H1 (cell line): ENCODE measurements around the gene TPST2. TPM values are rescaled to one million over a fixed set of nuclear protein-coding genes. Genes with fewer than 3 reads are reported as not detected.

Experiments used
- CBX8 ChIP-seq: fragments of 300-800, 300-1000 bp; sonication (generic); IDR thresholded peaks from 2 replicates; pipeline ENCODE4 v1.7.1; 2016; ENCODE audit warnings: low read depth, low read length, borderline replicate concordance
- NRF1 ChIP-seq: IDR thresholded peaks from 2 replicates; pipeline ENCODE4 v1.6.1; 2011; ENCODE audit warnings: mild to moderate bottlenecking, low read depth, low read length, improper control_type of control experiment
- POLR2A ChIP-seq, 2 experiments: IDR thresholded peaks; 1 replicate in 1 of 2; 2 replicates in 1 of 2; pipeline ENCODE4 v1.6.1; 2011; ENCODE audit warnings: low read depth in 2 of 2, low read length in 2 of 2, mild to moderate bottlenecking in 2 of 2; ENCODE audit errors: control extremely low read depth in 1 of 2
- SIN3A ChIP-seq, 2 experiments: IDR thresholded peaks in 1 of 2; conservative IDR thresholded peaks in 1 of 2; 2 replicates each; pipeline ENCODE4 v1.6.1; 2011 to 2012; ENCODE audit warnings: low read length in 2 of 2, improper control_type of control experiment in 1 of 2, low read depth in 1 of 2, mild to moderate bottlenecking in 1 of 2
- TAF1 ChIP-seq: IDR thresholded peaks from 2 replicates; pipeline ENCODE4 v1.6.1; 2011; ENCODE audit warnings: mild to moderate bottlenecking, low read depth, low read length
- TAF7 ChIP-seq: optimal IDR thresholded peaks from 2 replicates; pipeline ENCODE3; 2011; ENCODE audit warnings: low read depth, mild to moderate bottlenecking, inconsistent platforms, low read length, moderate library complexity, borderline replicate concordance
- polyA plus RNA-seq, 7 experiments: library from polyadenylated mRNA; depleted of rRNA in 3 of 7; stranded (reverse) in 5 of 7; unstranded in 2 of 7; fragments of >200 nt in 5 of 7; fragments of 200-250 nt in 2 of 7; gene quantifications; 1 replicate in 5 of 7; 2 replicates in 1 of 7; 4 replicates in 1 of 7; pipeline versions ENCODE4 v1.2.1 to v1.2.3, GENCODE V29; 2011 to 2013; ENCODE audit warnings: missing spikeins in 2 of 7, mixed read lengths in 2 of 7
- total RNA-seq: library from RNA; stranded (reverse); fragmentation: NEBNext Ultra II Directional; extraction: Animal tissue kit (Norgen Biotek cat#: 25700); gene quantifications from 2 replicates; pipeline ENCODE4 v1.2.1, GENCODE V29; 2021

Gene TPST2
- total and polyA plus RNA-seq, 2 of the 8 experiments (the other 6 are each of a cell fraction or from before 2014, with no cell fraction given), result 58.8 to 143 TPM

- TF ChIP-seq TAF1 (no peak), TAF7 (no peak), CBX8 (no peak), NRF1 (no peak), POLR2A (IDR thresholded peaks at IDR 0.05; ENCODE audit: control extremely low read depth in 1 of 2, low read depth in 2 of 2, low read length in 2 of 2) (no peak), SIN3A (conservative IDR thresholded peaks at IDR 0.05 in 1 of 2, IDR thresholded peaks at IDR 0.05 in 1 of 2; ENCODE audit: low read depth in 1 of 2, low read length in 2 of 2) (no peak)
Observed at GRCh38 chr22:26481694-26482093, 108.2 kb downstream of the TPST2 start (continued).
